HepG2 (cell line): ENCODE measurements around the gene CPM. TPM values are rescaled to one million over a fixed set of nuclear protein-coding genes. Genes with fewer than 3 reads are reported as not detected.
A peak's percentile ranks its signal among the peaks of the same experiment; 100 is the strongest.

Experiments used
- ATAC-seq: fragments of 200-7000 bp; cut with Tn5 transposase; 3 replicates; pipeline ENCODE4 v1.9.1; 2020; ENCODE audit warnings: mild to moderate bottlenecking, moderate library complexity
- BruUV-seq: library from RNA; stranded (reverse); fragments of 400-500 nt; replicated peaks from 2 replicates; lab custom pipeline; 2021; lab: Mats Ljungman, UMichigan
- CTCF ChIA-PET: fragments of 300-600 bp; formaldehyde crosslinking; extraction: SDS; loops from one replicate; lab custom pipeline; 2021; ENCODE audit warnings: low total read pairs, inconsistent platforms, low intra/inter-chr PET ratio; lab: Yijun Ruan, JAX
- POLR2A ChIA-PET: fragments of 350-600 bp; sonication (Branson Sonifier 250); formaldehyde crosslinking; loops from one replicate; lab custom pipeline; 2020; ENCODE audit warnings: antibody characterized with exemption, inconsistent platforms; lab: Yijun Ruan, JAX
- DNase-seq: peaks from one replicate; pipeline ENCODE4 v3.0.0-alpha.2; 2015; ENCODE audit warnings: low spot score
- FAIRE-seq: peaks from 3 replicates; lab custom pipeline; 2011; peaks lifted over from hg19 to GRCh38; lab: Jason Lieb, UNC
- H2AFZ ChIP-seq: one replicate; pipeline ENCODE4 v1.6.1; 2011; ENCODE audit warnings: low read length, inconsistent platforms
- H3K27ac ChIP-seq: fragments of 300-600 bp; 3 replicates; pipeline ENCODE4 v1.8.0; 2011; ENCODE audit warnings: mixed run types, mild to moderate bottlenecking, mixed read lengths, low read length, inconsistent platforms; ENCODE audit not compliant: insufficient read depth; ENCODE audit errors: extremely low read length
- H3K27me3 ChIP-seq, 2 experiments: fragments of 200-600 bp in 1 of 2; 2 replicates in 1 of 2; 3 replicates in 1 of 2; pipeline versions ENCODE4 v1.6.0 to v1.8.0; 2011; ENCODE audit warnings: low read length in 2 of 2, mild to moderate bottlenecking in 2 of 2, moderate library complexity in 2 of 2, inconsistent platforms in 1 of 2; ENCODE audit not compliant: insufficient read depth in 2 of 2, control insufficient read depth in 1 of 2
- H3K36me3 ChIP-seq, 2 experiments: fragments of 200-600 bp in 1 of 2; replicated peaks in 1 of 2; 2 replicates in 1 of 2; 3 replicates in 1 of 2; pipeline versions ENCODE4 v1.5.1 to v1.8.0; 2011; ENCODE audit warnings: low read length in 2 of 2, inconsistent platforms in 1 of 2; ENCODE audit not compliant: insufficient read depth in 2 of 2, control insufficient read depth in 1 of 2
- H3K4me1 ChIP-seq: 2 replicates; pipeline ENCODE4 v1.5.1; 2012; ENCODE audit warnings: low read length, inconsistent platforms; ENCODE audit not compliant: insufficient read depth
- H3K4me2 ChIP-seq: 2 replicates; pipeline ENCODE4 v1.6.0; 2011; ENCODE audit warnings: low read depth, low read length, inconsistent platforms
- H3K4me3 ChIP-seq, 3 experiments: fragments of 200-600 bp in 1 of 3; sonication (generic), shearing (Covaris generic) in 1 of 3; replicated peaks in 1 of 3; 2 replicates each; pipeline ENCODE4 v1.5.1; 2011 to 2016; ENCODE audit warnings: low read length in 3 of 3, inconsistent platforms in 2 of 3, low read depth in 2 of 3, mild to moderate bottlenecking in 2 of 3, control low read depth in 1 of 3, mixed read lengths in 1 of 3; ENCODE audit not compliant: insufficient read depth in 1 of 3
- H3K79me2 ChIP-seq: one replicate; pipeline ENCODE4 v1.6.1; 2011; ENCODE audit warnings: low read length, inconsistent platforms; ENCODE audit not compliant: insufficient read depth
- H3K9ac ChIP-seq: 2 replicates; pipeline ENCODE4 v1.6.0; 2011; ENCODE audit warnings: mild to moderate bottlenecking, low read depth, low read length, inconsistent platforms; ENCODE audit not compliant: insufficient read depth
- H3K9me3 ChIP-seq: 2 replicates; pipeline ENCODE4 v1.5.1; 2012; ENCODE audit warnings: mild to moderate bottlenecking, low read length
- H4K20me1 ChIP-seq: 2 replicates; pipeline ENCODE4 v1.6.0; 2011; ENCODE audit warnings: inconsistent platforms, mild to moderate bottlenecking, low read length, moderate library complexity; ENCODE audit not compliant: insufficient read depth
- ARID2 ChIP-seq: sonication (generic); formaldehyde crosslinking; IDR thresholded peaks from 2 replicates; pipeline ENCODE4 v1.8.1; 2022; ENCODE audit warnings: mild to moderate bottlenecking, missing genetic modification reagents, borderline replicate concordance
- CBX5 ChIP-seq: sonication (generic); formaldehyde crosslinking; IDR thresholded peaks from 2 replicates; pipeline ENCODE4 v1.4.0; 2020; ENCODE audit warnings: missing genetic modification reagents, borderline replicate concordance
- ZBTB34 ChIP-seq: sonication (generic); formaldehyde crosslinking; IDR thresholded peaks from 2 replicates; pipeline ENCODE4 v1.8.0; 2022; ENCODE audit warnings: mild to moderate bottlenecking, missing genetic modification reagents
- ZNF576 ChIP-seq: sonication (generic); formaldehyde crosslinking; IDR thresholded peaks from 2 replicates; pipeline ENCODE4 v1.4.0; 2020; ENCODE audit warnings: mild to moderate bottlenecking, missing genetic modification reagents
- ZNF672 ChIP-seq: sonication (generic); formaldehyde crosslinking; IDR thresholded peaks from 2 replicates; pipeline ENCODE4 v1.8.1; 2022; ENCODE audit warnings: missing genetic modification reagents
- ZZZ3 ChIP-seq: sonication (generic); formaldehyde crosslinking; IDR thresholded peaks from 2 replicates; pipeline ENCODE4 v1.4.0; 2020; ENCODE audit warnings: missing genetic modification reagents, mild to moderate bottlenecking, borderline replicate concordance
- WGBS: methylation state at CpG from one replicate; pipeline ENCODE4 v1.1.6; 2017; ENCODE audit warnings: low lambda C conversion rate; 5-methylcytosine and 5-hydroxymethylcytosine counted together
- in situ Hi-C: cut with HindIII; loops from 2 replicates; pipeline ENCODE4 v1.10.0; 2017; ENCODE audit warnings: low pct_unique_long_range_greater_than_20kb; ENCODE audit not compliant: extremely low pct_ligation_motif_present
- intact Hi-C: fragments of 100-400 bp; cut with micrococcal nuclease; formaldehyde crosslinking; loops from one replicate; pipeline ENCODE4 v1.10.0; 2022; ENCODE audit not compliant: unreplicated experiment
- polyA plus RNA-seq, 8 experiments: library from polyadenylated mRNA; depleted of rRNA in 3 of 8; stranded (reverse) in 7 of 8; unstranded in 1 of 8; fragments of >200 nt; fragmentation: Illumina TruSeq in 4 of 8; extraction: Trizol in 4 of 8; gene quantifications; 2 replicates each; pipeline versions ENCODE4 v1.2.1 to v1.2.3, GENCODE V29; 2011 to 2016; ENCODE audit warnings: low read depth in 4 of 8, missing spikeins in 1 of 8, mixed read lengths in 1 of 8; ENCODE audit not compliant: insufficient read depth in 1 of 8
- total RNA-seq, 5 experiments: library from RNA; depleted of rRNA; stranded (reverse); fragments of >200 nt; fragmentation: Illumina TruSeq; extraction: Trizol; gene quantifications; 2 replicates each; pipeline ENCODE4 v1.2.3, GENCODE V29; 2016; ENCODE audit warnings: low read depth in 1 of 5

The CPM gene
- total and polyA plus RNA-seq, 2 of the 13 experiments (the other 11 are each of a cell fraction or from before 2014, with no cell fraction given): not detected

- Histone ChIP-seq H2AFZ (no peak overlapping the region), H3K4me1 (peaks cover 39% of the 10 kb centered on the region), H3K4me2 (peak overlapping the region; percentile 45), H3K27ac (no peak overlapping the region), H3K9ac (no peak overlapping the region), H3K4me3 (no peak overlapping the region; a peak in 1 of 6 replicates), H3K9me3 (no peaks in the 10 kb centered on the region), H3K79me2 (no peaks in the 10 kb centered on the region), H3K27me3 (no peaks in the 10 kb centered on the region), H4K20me1 (no peaks in the 10 kb centered on the region), H3K36me3 (no peaks in the 10 kb centered on the region)
- 44% methylated on average over 4 of the region's 4 CpGs for WGBS
- ChIA-PET CTCF (no interaction called here), POLR2A (no interaction called here)
- FAIRE-seq (no peak), DNase-seq (no peak), ATAC-seq (no peak)
- in situ Hi-C loops: no loop called here
- TF ChIP-seq ZNF576 (no peak), ZBTB34 (no peak), ZZZ3 (no peak), ARID2 (no peak), CBX5 (CRISPR knock-in tag) (no peak), ZNF672 (CRISPR knock-in tag) (no peak)
- no TSS peak for BruUV-seq
- intact Hi-C loops: no loop called here
Observed at GRCh38 chr12:68896881-68897540, 36.0 kb downstream of the CPM start.
